Stimulated activated naive CD8-positive, alpha-beta T cell treated with anti-CD3 and anti-CD28 coated beads, Interleukin-15, Interleukin-2, amounts not matched to agents 100 U/mL and 50 U/mL, for 24 hours (primary cell): ENCODE measurements around the gene ATP1A4.

Source experiments
- ATAC-seq: fragments of 150-1000 bp; cut with Tn5 transposase; one replicate; pipeline ENCODE4 v1.10.0; 2021
- DNase-seq: peaks from one replicate; pipeline ENCODE4 v3.0.0; 2021

The ATP1A4 gene

GRCh38 chr1:160228431-160228830 is 77.0 kb downstream of the ATP1A4 start:
- DNase-seq (no peak), ATAC-seq (no peak)

GRCh38 chr1:160232911-160233310 is 81.5 kb downstream of the ATP1A4 start:
- DNase-seq: no peak
- no peak for ATAC-seq
